GM12875 (cell line): ENCODE data around the gene INO80E.

Experiments used
- H3K4me3 ChIP-seq: one replicate; pipeline ENCODE4 v1.5.1; 2011; ENCODE audit warnings: low read depth, low read length, control low read depth
- CTCF ChIP-seq: IDR thresholded peaks from 2 replicates; pipeline ENCODE4 v1.5.1; 2011; ENCODE audit warnings: low read depth, mild to moderate bottlenecking, control low read depth, inconsistent platforms, low read length, moderate library complexity, borderline replicate concordance; ENCODE audit not compliant: insufficient read depth

INO80E gene

DNA sequence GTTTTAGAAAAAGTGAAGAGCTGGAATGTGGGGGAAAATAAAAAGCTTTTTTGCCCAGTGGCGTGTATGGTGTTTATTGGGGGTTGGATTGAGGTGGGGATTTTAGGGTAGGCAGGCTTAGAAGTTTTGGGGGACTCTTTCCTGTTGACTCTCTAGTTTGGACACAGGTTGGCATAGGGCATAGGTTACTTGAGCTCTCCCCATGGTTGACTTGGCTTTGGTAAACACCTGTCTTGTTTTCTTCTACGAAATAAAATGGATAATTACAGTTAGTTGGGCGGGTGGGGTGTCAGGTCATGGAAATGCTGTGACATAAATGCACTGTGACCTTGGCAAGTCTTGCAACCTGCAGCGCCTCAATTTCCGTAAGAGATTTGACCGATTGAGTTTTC, 23.1 kb upstream of the INO80E start:
- no peak for TF ChIP-seq CTCF
- no peak overlapping the region for H3K4me3 ChIP-seq

- no peak for TF ChIP-seq CTCF
- peak within 1 kb of the TSS; percentile 77 for H3K4me3 ChIP-seq
Observed at GRCh38 chr16:29973384-29974246, 22.4 kb upstream of the INO80E start, which contains the start of gene TAOK2. Gene TAOK2, plus strand, starts transcription at chr16:29973868. Its CDS starts 3,905 bp downstream, at chr16:29977773.

DNA sequence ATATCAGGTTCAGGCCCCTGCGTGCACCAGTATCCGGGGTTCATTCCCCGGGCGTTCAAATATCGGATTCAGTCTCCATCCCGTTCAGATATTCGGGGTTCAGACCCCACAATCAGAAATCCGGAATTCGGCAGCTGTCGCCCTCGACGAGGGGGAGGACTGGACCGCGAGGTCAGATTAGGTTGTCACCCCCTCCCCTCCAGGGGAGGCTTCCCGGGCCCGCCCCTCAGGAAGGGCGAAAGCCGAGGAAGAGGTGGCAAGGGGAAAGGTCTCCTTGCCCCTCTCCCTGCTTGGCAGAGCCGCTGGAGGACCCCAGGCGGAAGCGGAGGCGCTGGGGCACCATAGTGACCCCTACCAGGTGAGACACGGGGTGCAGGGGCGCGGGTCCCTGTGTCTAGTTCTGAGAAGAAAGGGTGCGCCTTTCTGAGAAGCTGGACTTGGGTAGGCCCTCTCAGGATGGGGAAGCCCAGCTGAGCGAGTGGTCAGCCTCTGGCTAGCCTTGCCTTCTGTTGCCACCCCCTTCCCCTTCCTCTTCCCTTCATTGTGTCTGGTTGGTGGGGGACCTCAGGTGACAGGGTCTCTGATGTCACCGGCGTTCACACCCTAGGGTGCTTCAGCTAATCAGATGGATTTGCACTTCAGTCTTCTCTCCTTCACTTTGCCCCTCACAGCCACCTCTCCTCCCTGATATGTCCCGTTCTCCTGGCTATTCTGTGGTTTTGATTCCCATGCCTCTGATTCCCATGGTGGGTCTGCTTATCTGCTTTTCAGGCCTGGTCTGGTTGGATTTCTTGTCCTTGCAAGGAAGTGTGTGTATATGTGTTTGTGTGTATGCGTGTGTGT, 21.5 kb upstream of the INO80E start:
- TF ChIP-seq CTCF: no peak
- peak overlapping the region; percentile 77 for H3K4me3 ChIP-seq

GRCh38 chr16:29975134-29975538, 20.9 kb upstream of the INO80E start:
- TF ChIP-seq CTCF: no peak
- peak overlapping the region; percentile 77 for H3K4me3 ChIP-seq

GRCh38 chr16:29975811-29976511, 20.1 kb upstream of the INO80E start:
- TF ChIP-seq CTCF: no peak
- peak overlapping the region; percentile 10 for H3K4me3 ChIP-seq

- no peak overlapping the region for H3K4me3 ChIP-seq
- TF ChIP-seq CTCF: no peak
Observed at GRCh38 chr16:29977063-29977825, 18.8 kb upstream of the INO80E start.
